Retinal pigment epithelial cell (primary cell): ENCODE measurements around the gene RASGRP4.

Source experiments
- DNase-seq: peaks from one replicate; pipeline ENCODE4 v3.0.0-alpha.2; 2010; ENCODE audit warnings: low read depth
- H3K4me3 ChIP-seq: 2 replicates; pipeline ENCODE4 v1.5.1; 2011; ENCODE audit warnings: mild to moderate bottlenecking, low read length, control low read depth, moderate library complexity
- TF ChIP-seq, protein P1 (sequence below): conservative IDR thresholded peaks from 2 replicates; pipeline ENCODE4 v1.5.1; 2011; ENCODE audit warnings: low read depth, low read length, control low read depth, inconsistent platforms

The RASGRP4 gene

DNA sequence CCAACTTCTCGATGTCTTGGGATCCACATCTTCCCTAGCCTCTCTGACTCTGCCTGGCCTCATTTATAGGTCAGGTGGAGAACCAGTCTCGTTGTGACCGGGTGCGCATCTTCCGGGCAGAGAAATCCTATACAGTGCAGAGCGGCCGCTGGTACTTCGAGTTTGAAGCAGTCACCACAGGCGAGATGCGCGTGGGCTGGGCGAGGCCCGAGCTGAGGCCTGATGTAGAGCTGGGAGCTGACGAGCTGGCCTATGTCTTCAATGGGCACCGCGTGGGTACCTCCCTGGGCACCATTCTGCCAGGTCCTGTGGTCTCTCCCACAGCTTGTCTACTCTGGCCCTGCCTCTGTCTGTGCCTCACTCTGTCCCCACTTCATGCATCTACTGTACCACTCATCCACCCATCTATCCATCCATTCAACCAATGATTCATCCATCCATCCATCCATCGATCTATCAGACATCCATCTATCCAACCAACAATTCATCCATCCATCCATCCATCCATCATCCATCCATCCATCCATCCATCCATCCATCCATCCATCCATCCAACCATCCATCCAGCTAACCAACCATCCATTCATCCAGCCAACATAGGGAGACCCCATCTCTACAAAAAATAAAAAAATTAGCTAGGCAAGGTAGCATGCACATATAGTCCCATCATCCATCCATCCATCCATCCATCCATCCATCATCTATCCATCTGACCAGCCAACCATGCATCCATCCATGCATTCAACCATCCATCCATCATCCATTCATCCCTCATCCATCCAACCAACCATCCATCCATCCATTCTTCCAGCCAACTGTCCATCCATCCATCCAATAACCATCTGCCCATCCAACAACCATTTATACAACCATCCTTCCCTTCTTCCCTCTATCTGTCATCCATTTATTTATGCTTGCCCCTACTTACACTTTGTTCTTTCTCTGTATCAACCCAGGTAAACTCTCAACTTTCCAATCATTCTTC, 41.8 kb upstream of the RASGRP4 start:
- H3K4me3 ChIP-seq, result no peak overlapping the region
- TF ChIP-seq, protein P1, sequence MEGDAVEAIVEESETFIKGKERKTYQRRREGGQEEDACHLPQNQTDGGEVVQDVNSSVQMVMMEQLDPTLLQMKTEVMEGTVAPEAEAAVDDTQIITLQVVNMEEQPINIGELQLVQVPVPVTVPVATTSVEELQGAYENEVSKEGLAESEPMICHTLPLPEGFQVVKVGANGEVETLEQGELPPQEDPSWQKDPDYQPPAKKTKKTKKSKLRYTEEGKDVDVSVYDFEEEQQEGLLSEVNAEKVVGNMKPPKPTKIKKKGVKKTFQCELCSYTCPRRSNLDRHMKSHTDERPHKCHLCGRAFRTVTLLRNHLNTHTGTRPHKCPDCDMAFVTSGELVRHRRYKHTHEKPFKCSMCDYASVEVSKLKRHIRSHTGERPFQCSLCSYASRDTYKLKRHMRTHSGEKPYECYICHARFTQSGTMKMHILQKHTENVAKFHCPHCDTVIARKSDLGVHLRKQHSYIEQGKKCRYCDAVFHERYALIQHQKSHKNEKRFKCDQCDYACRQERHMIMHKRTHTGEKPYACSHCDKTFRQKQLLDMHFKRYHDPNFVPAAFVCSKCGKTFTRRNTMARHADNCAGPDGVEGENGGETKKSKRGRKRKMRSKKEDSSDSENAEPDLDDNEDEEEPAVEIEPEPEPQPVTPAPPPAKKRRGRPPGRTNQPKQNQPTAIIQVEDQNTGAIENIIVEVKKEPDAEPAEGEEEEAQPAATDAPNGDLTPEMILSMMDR, result no peak
- no peak for DNase-seq

DNA sequence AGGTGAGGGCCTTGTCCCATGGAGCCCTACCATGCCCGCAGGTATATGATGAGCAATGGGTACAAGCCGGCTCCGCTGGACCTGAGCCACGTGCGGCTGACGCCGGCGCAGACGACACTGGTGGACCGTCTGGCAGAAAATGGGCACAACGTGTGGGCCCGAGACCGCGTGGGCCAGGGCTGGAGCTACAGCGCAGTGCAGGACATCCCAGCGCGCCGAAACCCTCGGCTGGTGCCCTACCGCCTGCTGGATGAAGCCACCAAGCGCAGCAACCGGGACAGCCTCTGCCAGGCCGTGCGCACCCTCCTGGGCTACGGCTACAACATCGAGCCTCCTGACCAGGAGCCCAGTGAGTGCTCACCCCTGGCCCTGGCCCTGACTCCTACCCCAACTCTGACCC, 40.0 kb upstream of the RASGRP4 start:
- H3K4me3 ChIP-seq, result no peak overlapping the region
- no peak for DNase-seq
- TF ChIP-seq, protein P1, result no peak

DNA sequence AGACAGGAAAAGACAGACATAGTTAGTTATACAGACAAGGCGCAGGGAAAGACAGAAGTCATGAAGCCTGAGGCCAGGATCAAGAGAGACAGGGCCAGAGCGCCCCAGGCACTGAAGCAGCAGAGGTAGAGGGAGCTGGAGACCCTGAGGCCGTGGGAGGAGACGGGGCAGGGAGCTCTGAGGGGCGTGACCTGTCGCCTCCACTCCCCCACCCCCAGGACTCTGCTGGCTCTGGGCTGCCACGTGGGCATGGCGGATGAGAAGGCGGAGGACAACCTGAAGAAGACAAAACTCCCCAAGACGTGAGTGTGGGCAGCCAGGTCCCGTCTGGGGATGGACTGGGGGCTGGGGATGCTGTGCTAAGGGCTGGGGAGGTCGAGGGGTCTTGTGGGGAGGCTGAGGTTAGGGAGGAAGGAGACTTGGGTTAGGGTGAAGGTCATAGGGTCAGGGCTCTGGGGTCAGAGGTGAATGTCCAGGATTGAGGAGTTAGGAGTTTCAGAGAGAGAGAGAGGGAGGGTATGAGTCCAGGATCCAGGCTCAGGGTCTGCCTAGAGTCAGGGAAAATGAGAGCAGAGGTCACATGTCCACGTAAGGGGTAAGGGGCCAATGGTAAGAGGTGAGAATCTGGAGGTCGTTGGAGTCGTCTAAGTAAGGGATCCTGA, 38.5 kb upstream of the RASGRP4 start:
- H3K4me3 ChIP-seq, result no peak overlapping the region
- TF ChIP-seq, protein P1, result no peak
- no peak for DNase-seq

DNA sequence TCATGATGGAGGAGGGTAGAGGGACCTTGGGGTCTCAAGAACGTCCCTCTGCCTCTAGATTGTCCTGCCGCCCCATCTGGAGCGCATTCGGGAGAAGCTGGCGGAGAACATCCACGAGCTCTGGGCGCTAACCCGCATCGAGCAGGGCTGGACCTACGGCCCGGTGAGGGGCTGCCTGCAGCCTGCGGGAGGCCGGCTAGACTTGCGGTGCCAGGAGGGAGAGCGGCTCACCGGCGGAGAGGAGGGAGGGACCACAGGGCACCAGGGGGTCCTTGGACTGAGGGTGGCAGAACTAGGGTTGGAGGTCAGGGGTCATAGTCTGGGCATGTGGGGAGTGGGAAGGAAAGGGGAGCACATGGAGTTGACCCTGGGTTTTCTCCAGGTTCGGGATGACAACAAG, 37.3 kb upstream of the RASGRP4 start:
- TF ChIP-seq, protein P1, result no peak
- no peak overlapping the region for H3K4me3 ChIP-seq
- no peak for DNase-seq

DNA sequence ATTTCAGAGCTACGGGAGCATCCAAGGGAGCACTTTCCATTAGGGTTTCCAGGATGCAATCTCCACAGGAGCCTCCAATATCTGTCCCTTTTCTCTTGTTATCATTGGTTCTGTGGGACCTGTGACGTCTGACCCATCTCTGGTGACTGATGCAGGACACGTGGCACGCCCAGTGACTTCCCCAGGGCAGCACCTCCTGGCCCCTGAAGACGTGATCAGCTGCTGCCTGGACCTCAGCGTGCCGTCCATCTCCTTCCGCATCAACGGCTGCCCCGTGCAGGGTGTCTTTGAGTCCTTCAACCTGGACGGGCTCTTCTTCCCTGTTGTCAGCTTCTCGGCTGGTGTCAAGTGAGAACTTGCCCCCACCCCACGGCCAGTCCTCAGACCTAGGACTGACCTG, 33.0 kb upstream of the RASGRP4 start:
- no peak overlapping the region for H3K4me3 ChIP-seq
- TF ChIP-seq, protein P1, result no peak
- DNase-seq, result no peak

DNA sequence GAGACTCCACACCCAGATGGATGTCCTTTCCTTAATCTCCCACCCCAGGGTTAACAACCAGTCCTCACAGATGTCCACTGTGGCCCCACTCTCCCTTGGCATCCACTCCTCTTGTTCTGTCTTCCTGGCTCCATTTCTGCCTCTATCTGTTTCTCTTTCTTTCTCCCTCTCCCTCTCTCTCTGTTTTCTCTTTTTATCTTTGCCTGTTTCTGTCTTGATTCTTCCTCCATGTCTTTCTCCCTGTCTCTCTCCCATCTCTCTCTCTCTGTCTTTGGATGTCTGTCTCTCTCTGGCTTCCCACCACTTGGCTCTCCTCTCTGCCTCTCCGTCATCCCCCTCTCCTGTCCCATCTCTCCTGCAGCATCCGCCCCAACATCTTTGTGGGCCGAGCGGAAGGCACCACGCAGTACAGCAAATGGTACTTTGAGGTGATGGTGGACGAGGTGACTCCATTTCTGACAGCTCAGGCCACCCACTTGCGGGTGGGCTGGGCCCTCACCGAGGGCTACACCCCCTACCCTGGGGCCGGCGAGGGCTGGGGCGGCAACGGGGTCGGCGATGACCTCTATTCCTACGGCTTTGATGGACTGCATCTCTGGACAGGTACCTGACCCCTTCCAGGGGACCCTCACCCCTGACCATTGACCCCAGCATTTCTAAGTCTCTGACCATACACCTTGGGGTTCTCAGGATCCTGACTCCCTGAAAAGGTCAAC, 31.8 kb upstream of the RASGRP4 start:
- DNase-seq, result no peak
- H3K4me3 ChIP-seq, result no peak overlapping the region
- TF ChIP-seq, protein P1, result no peak
